ENCODE data around the gene FOXP3.

FOXP3 gene

DNA sequence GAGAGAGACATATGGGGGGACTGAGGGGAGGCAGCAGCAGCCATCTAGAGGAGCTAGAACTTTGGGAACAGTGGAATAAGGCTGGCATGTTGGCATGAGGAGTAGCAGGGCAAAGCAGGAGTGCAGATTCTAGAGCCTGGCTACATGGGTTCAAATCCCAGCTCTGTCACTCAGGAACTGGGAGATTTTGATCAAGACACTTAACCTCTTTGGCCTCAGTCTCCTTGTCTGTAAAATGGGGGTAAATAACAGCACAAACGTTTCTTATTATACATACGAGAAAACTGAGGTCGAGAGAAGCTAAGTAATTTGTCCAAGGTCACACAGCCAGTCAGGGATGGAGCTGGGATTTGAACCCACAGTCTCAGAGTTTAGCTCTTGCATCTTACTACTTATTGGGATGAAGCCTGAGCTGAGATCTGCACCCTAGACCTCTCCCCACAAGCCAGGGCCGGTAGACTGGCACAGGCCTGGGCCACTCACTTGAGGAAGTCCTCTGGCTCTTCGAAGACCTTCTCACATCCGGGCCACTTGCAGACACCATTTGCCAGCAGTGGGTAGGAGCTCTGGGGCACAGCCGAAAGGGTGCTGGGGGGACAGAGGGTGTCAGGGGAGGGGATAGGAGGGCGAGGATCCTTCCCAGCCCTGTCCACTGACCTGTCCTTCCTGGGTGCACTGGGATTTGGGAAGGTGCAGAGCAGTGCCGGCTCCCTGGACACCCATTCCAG is 8.1 kb downstream of the FOXP3 start:
- Histone ChIP-seq H3K36me3 (ENCODE audit: control insufficient read depth, insufficient read depth, low read length) (no peaks in the 10 kb centered on the region), H2AFZ (no peak overlapping the region), H3K27me3 (ENCODE audit: control insufficient read depth, insufficient read depth, low read length) (no peaks in the 10 kb centered on the region), H3K4me1 (no peaks in the 10 kb centered on the region), H3K27ac (no peak overlapping the region), H3K9ac (no peak overlapping the region), H3K79me2 (no peaks in the 10 kb centered on the region), H3K4me2 (ENCODE audit: low read length) (no peak overlapping the region), H3K4me3 (ENCODE audit: low read depth, low read length) (no peak overlapping the region), H3K9me3 (ENCODE audit: control insufficient read depth, low read length) (no peaks in the 10 kb centered on the region)
- TF ChIP-seq, protein P1, sequence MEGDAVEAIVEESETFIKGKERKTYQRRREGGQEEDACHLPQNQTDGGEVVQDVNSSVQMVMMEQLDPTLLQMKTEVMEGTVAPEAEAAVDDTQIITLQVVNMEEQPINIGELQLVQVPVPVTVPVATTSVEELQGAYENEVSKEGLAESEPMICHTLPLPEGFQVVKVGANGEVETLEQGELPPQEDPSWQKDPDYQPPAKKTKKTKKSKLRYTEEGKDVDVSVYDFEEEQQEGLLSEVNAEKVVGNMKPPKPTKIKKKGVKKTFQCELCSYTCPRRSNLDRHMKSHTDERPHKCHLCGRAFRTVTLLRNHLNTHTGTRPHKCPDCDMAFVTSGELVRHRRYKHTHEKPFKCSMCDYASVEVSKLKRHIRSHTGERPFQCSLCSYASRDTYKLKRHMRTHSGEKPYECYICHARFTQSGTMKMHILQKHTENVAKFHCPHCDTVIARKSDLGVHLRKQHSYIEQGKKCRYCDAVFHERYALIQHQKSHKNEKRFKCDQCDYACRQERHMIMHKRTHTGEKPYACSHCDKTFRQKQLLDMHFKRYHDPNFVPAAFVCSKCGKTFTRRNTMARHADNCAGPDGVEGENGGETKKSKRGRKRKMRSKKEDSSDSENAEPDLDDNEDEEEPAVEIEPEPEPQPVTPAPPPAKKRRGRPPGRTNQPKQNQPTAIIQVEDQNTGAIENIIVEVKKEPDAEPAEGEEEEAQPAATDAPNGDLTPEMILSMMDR (IDR thresholded peaks at IDR 0.05), result no peak

DNA sequence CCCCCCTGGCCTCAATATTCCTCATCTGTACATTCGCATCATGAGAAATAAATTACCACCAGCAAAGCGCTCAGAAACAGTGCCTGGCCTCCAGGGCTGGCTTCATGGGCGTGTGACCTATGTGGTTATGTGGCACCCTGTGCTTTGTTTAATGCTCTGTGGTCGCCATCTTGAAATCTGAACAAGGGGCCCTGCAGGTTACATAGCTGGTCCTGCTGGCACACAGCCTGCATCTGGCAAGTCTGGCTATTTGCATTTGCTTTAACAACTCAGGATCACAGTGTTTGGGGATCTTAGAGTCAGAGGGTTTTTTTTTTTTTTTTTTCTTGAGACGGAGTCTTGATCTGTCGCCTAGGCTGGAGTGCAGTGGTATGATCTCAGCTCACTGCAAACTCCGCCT is 9.9 kb downstream of the FOXP3 start:
- no peaks in the 10 kb centered on the region for H3K4me1 ChIP-seq
- H3K79me2 ChIP-seq, result no peaks in the 10 kb centered on the region
- no peak overlapping the region for H2AFZ ChIP-seq
- H3K9me3 ChIP-seq (ENCODE audit: control insufficient read depth, low read length), result no peaks in the 10 kb centered on the region
- H3K4me2 ChIP-seq (ENCODE audit: low read length), result no peak overlapping the region
- H3K4me3 ChIP-seq (ENCODE audit: low read depth, low read length), result no peak overlapping the region
- H3K9ac ChIP-seq, result no peak overlapping the region
- TF ChIP-seq, protein P1 (IDR thresholded peaks at IDR 0.05), result no peak
- H3K36me3 ChIP-seq (ENCODE audit: control insufficient read depth, insufficient read depth, low read length), result no peaks in the 10 kb centered on the region
- H3K27ac ChIP-seq, result no peak overlapping the region
- no peaks in the 10 kb centered on the region for H3K27me3 ChIP-seq (ENCODE audit: control insufficient read depth, insufficient read depth, low read length)

DNA sequence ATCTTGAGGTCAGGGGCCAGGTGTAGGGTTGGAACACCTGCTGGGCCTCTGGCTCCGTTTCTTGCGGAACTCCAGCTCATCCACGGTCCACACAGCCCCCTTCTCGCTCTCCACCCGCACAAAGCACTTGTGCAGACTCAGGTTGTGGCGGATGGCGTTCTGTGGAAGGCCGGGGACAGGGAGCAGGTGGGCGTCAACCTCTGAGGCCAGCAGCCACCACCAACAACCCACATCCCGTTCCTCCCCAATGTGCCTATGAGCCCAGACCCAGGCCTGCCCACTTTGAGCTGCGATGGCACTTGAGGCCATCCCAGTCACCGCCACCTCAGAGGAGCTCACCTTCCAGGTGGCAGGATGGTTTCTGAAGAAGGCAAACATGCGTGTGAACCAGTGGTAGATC is 13.2 kb downstream of the FOXP3 start:
- H3K4me1 ChIP-seq, result no peaks in the 10 kb centered on the region
- no peaks in the 10 kb centered on the region for H3K9me3 ChIP-seq (ENCODE audit: control insufficient read depth, low read length)
- H3K27me3 ChIP-seq (ENCODE audit: control insufficient read depth, insufficient read depth, low read length), result no peaks in the 10 kb centered on the region
- no peak overlapping the region for H3K9ac ChIP-seq
- no peaks in the 10 kb centered on the region for H3K79me2 ChIP-seq
- no peak overlapping the region for H3K4me2 ChIP-seq (ENCODE audit: low read length)
- TF ChIP-seq, protein P1 (IDR thresholded peaks at IDR 0.05), result no peak
- H3K36me3 ChIP-seq (ENCODE audit: control insufficient read depth, insufficient read depth, low read length), result no peaks in the 10 kb centered on the region
- H3K4me3 ChIP-seq (ENCODE audit: low read depth, low read length), result no peak overlapping the region
- H2AFZ ChIP-seq, result no peak overlapping the region
- no peak overlapping the region for H3K27ac ChIP-seq

DNA sequence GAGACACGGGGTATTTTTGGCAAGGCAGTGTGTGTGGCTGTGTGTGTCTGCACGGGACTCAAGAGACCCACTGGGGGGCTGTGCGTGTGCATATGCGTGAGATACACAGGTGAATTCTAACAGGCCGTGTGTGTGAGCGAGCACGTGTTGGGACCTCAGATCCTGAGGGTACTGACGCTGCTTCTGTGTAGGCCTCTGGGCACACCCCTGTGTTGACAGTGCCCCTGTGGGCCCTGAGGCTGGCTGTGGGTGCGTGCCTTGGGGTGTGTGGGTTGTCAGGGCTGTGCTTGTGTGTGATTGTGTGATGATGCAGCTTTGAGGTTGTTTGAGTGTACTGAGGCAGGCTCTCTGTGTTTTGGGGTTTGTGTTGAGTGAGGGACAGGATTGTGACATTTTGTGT is 13.9 kb downstream of the FOXP3 start:
- H3K4me3 ChIP-seq (ENCODE audit: low read depth, low read length), result no peak overlapping the region
- H3K9ac ChIP-seq, result no peak overlapping the region
- H3K27me3 ChIP-seq (ENCODE audit: control insufficient read depth, insufficient read depth, low read length), result no peaks in the 10 kb centered on the region
- no peaks in the 10 kb centered on the region for H3K9me3 ChIP-seq (ENCODE audit: control insufficient read depth, low read length)
- no peak overlapping the region for H3K4me2 ChIP-seq (ENCODE audit: low read length)
- H3K36me3 ChIP-seq (ENCODE audit: control insufficient read depth, insufficient read depth, low read length), result no peaks in the 10 kb centered on the region
- TF ChIP-seq, protein P1 (IDR thresholded peaks at IDR 0.05), result no peak
- H3K27ac ChIP-seq, result no peak overlapping the region
- H2AFZ ChIP-seq, result no peak overlapping the region
- no peaks in the 10 kb centered on the region for H3K4me1 ChIP-seq
- no peaks in the 10 kb centered on the region for H3K79me2 ChIP-seq

DNA sequence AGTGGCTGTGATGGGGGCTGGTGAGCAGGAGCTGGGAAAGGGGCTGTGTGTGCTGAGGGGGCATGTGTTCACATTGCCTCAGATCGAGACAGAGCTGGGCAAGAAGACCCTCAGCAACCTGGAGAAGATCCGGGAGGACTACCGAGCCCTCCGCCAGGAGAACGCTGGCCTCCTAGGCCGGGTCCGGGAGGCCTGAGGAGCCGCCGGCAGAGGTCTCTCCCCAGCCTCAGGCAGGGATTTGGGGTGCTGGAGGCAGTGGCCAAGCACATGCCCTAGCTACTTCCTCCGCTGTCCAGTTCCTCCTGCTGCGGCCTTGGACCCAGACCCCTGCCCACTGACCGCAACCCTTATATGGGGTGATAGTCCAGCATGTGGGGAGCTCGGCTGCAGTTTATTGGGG is 14.4 kb downstream of the FOXP3 start:
- H3K27ac ChIP-seq, result no peak overlapping the region
- no peak overlapping the region for H3K4me2 ChIP-seq (ENCODE audit: low read length)
- no peak overlapping the region for H3K4me3 ChIP-seq (ENCODE audit: low read depth, low read length)
- TF ChIP-seq, protein P1 (IDR thresholded peaks at IDR 0.05), result no peak
- H3K9ac ChIP-seq, result no peak overlapping the region
- H3K36me3 ChIP-seq (ENCODE audit: control insufficient read depth, insufficient read depth, low read length), result no peaks in the 10 kb centered on the region
- no peaks in the 10 kb centered on the region for H3K27me3 ChIP-seq (ENCODE audit: control insufficient read depth, insufficient read depth, low read length)
- no peak overlapping the region for H2AFZ ChIP-seq
- H3K4me1 ChIP-seq, result no peaks in the 10 kb centered on the region
- H3K9me3 ChIP-seq (ENCODE audit: control insufficient read depth, low read length), result no peaks in the 10 kb centered on the region
- no peaks in the 10 kb centered on the region for H3K79me2 ChIP-seq
